ENCODE data around the gene PACS2.
"Not testable (repeated sequence)": the region's sequence is repeated elsewhere in the genome, so short reads cannot be mapped to it uniquely, and the experiment has no call there.

PACS2 gene

GRCh38 chr14:105286759-105287144, 27.8 kb upstream of the PACS2 start:
- ChIA-PET POLR2A (ENCODE audit: low non-redundant PET) (no interaction called here), CTCF (no interaction called here)
- TF ChIP-seq, protein P1, sequence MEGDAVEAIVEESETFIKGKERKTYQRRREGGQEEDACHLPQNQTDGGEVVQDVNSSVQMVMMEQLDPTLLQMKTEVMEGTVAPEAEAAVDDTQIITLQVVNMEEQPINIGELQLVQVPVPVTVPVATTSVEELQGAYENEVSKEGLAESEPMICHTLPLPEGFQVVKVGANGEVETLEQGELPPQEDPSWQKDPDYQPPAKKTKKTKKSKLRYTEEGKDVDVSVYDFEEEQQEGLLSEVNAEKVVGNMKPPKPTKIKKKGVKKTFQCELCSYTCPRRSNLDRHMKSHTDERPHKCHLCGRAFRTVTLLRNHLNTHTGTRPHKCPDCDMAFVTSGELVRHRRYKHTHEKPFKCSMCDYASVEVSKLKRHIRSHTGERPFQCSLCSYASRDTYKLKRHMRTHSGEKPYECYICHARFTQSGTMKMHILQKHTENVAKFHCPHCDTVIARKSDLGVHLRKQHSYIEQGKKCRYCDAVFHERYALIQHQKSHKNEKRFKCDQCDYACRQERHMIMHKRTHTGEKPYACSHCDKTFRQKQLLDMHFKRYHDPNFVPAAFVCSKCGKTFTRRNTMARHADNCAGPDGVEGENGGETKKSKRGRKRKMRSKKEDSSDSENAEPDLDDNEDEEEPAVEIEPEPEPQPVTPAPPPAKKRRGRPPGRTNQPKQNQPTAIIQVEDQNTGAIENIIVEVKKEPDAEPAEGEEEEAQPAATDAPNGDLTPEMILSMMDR (conservative IDR thresholded peaks at IDR 0.05; ENCODE audit: low read depth) = no peak
- no peak for DNase-seq (ENCODE audit: low spot score)
- H3K27ac ChIP-seq = no peak overlapping the region

- peak overlapping the region; percentile 9; the same call in 1 of the 2 replicates for H3K27ac ChIP-seq
- ChIA-PET POLR2A (ENCODE audit: low non-redundant PET) (no interaction called here), CTCF (no interaction called here)
- DNase-seq (ENCODE audit: low spot score) = no peak
- TF ChIP-seq, protein P1 (conservative IDR thresholded peaks at IDR 0.05; ENCODE audit: low read depth) = no peak
Measured at GRCh38 chr14:105287249-105288102, 27.1 kb upstream of the PACS2 start.

DNA sequence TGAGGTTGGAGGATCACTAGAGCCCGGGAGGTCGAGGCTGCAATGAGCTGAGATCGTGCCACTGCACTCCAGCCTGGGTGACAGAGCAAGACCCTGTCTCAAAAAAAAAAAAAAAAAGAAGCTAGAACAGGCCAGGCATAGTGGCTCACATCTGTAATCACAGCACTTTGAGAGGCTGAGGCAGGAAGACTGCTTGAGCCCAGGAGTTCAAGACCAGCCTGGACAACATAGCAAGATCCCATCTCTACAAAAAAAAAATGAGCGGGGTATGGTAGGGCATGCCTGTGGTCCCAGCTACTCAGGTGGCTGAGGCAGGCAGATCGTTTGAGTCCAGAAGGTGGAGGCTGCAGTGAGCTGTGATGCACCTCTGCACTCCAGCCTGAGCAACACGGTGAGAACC, 25.6 kb upstream of the PACS2 start:
- POLR2A ChIA-PET (ENCODE audit: low non-redundant PET) = interaction anchor here (0.6 kb wide), 1 partner anchor 416 kb away, joined by 3 read pairs; no protein-coding TSS in a partner anchor
- not testable (repeated sequence) for DNase-seq (ENCODE audit: low spot score); H3K27ac ChIP-seq
- CTCF ChIA-PET = interaction anchor here (0.6 to 1.2 kb wide), 2 partner anchors 198 to 349 kb away, joined by 3 read pairs; no protein-coding TSS in a partner anchor

DNA sequence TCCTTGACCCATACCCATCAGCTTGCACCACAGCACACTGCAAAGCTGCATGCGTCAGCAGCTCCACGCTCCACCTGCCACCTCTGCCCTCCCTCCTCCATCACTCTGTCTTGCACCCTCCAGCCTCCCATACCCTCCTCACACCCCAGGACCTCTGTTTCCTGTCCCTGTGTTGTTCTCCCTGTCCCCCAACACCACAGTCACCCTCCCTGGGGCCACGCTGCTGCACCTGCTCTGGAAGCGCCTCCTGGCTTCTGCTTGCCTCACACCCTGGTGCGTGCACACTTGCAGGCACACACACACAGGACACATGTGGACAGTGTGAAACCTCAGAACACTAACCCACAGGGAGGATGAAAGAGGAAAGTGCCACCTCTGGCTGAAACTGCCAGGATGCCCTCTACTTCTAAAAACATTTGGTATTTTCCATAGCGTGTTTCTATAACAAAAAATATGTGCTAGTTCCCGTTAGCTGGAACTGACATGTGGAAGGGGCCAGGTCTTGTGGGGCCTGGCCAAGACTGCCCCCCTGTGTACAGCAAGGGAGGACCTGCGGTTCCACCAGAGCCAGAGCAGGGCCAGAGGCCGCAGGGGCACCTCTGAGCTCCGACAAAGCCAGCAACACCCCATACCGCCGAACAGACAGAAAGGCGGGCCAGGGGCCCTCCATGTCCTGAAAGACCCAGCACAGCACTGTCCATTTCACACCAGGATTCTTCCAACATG, 23.8 kb upstream of the PACS2 start:
- ChIA-PET POLR2A (ENCODE audit: low non-redundant PET) (no interaction called here), CTCF (interaction anchor here (0.5 kb wide), 1 partner anchor 26 kb away, joined by 3 read pairs; no protein-coding TSS in a partner anchor)
- TF ChIP-seq, protein P1 (conservative IDR thresholded peaks at IDR 0.05; ENCODE audit: low read depth) = no peak
- no peak for DNase-seq (ENCODE audit: low spot score)
- H3K27ac ChIP-seq = no peak overlapping the region

- H3K27ac ChIP-seq = no peak overlapping the region
- POLR2A ChIA-PET (ENCODE audit: low non-redundant PET) = no interaction called here
- CTCF ChIA-PET = interaction anchor here (0.7 kb wide), 1 partner anchor 10 kb away, joined by 3 read pairs; no protein-coding TSS in a partner anchor
- TF ChIP-seq, protein P1 (conservative IDR thresholded peaks at IDR 0.05; ENCODE audit: low read depth) = no peak
- DNase-seq (ENCODE audit: low spot score) = no peak
Measured at GRCh38 chr14:105292826-105293711, 21.5 kb upstream of the PACS2 start.

DNA sequence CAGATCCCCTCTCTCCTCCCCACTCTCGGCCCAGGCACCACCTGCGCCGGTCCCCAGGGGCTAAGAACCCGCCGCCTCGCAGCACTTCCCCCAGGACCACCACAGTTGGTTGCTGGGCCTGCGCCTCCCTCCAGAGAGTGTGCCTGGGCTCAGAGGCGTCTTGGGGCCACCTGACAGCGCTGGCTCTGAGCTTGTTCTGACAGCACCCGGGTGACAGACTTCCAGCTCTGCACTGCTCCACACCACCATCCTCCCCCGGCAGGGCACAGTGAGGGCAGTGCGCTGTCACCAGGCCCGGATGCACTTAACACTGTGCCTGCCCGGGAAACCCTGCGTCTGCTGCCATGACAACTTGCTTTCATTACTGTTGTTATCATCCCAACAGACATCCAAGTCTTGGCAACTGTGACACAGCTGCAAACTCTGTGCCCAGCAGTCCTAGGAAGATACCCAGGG, 20.4 kb upstream of the PACS2 start:
- no peak for DNase-seq (ENCODE audit: low spot score)
- TF ChIP-seq, protein P1 (conservative IDR thresholded peaks at IDR 0.05; ENCODE audit: low read depth) = no peak
- ChIA-PET CTCF (interaction anchor here (0.6 to 0.7 kb wide), 3 partner anchors 11 to 244 kb away, joined by 3 read pairs; no protein-coding TSS in a partner anchor), POLR2A (ENCODE audit: low non-redundant PET) (interaction anchor here (0.6 kb wide), 1 partner anchor 24 kb away, joined by 6 read pairs; no protein-coding TSS in a partner anchor)
- H3K27ac ChIP-seq = peak overlapping the region; percentile 18; the same call in 1 of the 2 replicates

DNA sequence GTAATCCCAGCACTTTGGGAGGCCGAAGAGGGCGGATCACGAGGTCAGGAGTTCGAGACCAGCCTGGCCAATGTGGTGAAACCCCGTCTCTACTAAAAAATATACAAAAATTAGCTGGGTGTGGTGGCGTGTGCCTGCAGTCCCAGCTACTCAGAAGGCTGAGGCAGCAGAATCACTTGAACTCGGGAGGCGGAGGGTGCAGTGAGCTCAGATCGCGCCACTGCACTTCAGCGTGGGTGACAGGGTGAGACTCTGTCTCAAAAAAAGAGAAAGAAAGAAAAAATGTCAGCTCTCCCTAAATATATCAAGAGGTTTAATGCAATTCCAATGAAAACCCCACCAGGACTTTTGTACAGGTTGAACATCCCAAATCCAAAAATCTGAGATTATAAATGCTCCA, 17.2 kb upstream of the PACS2 start:
- DNase-seq (ENCODE audit: low spot score); POLR2A ChIA-PET (ENCODE audit: low non-redundant PET); H3K27ac ChIP-seq: not testable (repeated sequence)
- CTCF ChIA-PET = interaction anchor here (0.7 kb wide), 2 partner anchors 69 to 118 kb away, joined by 4 to 5 read pairs; no protein-coding TSS in a partner anchor
